Stimulated activated CD4-positive, alpha-beta T cell treated with anti-CD3 and anti-CD28 coated beads, Interleukin-1b, Interleukin-23, amount 100 ng/mL, for 48 hours (primary cell): Measurements from ENCODE around the gene DYNC2LI1.
A peak's percentile ranks its signal among the peaks of the same experiment; 100 is the strongest.
"Not testable (repeated sequence)": the region's sequence is repeated elsewhere in the genome, so short reads cannot be mapped to it uniquely, and the experiment has no call there.

Source experiments
- DNase-seq: peaks from one replicate; pipeline ENCODE4 v3.0.0-alpha.2; 2020

DYNC2LI1 gene

DNA sequence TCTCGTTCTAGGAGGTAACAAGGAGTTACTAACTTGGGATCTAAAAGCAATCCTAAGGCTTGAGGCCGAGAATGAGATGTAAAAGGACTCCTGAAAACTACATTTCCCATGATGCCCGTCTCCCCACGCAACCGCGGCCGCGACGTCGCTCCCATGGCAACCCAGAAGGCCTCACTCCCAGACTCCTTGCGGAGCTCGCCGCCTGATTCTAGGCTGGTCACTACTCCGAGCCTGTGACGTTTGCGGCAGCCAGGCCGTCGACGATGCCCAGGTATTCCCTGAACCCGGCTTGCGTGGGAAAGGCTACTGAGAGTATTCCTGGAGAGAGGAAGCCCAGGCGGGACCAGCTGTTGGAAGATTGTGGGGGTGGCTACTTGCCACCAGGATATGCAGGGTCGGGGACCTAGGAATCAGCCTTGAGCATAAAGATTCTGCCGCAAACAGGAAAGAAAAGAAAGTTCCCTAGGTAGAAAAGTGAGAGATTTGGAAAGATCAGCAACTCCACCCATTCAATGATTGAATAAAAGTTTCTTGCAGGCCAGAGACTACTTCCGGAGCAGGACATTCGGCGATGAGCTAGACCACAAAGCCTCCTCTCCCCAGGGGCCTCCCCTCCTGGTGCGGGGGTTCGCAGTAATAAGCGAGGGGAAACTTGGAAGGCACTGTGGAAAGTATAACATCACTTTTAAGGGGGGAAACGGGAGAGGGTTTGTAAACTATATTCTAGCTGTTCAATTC lies at the start of gene DYNC2LI1:
Gene DYNC2LI1 (plus strand): TSS at position 164 of the 738 bp plus-strand sequence. CDS start 100 bp downstream, at position 264.
- peak; percentile 87 for DNase-seq

DNA sequence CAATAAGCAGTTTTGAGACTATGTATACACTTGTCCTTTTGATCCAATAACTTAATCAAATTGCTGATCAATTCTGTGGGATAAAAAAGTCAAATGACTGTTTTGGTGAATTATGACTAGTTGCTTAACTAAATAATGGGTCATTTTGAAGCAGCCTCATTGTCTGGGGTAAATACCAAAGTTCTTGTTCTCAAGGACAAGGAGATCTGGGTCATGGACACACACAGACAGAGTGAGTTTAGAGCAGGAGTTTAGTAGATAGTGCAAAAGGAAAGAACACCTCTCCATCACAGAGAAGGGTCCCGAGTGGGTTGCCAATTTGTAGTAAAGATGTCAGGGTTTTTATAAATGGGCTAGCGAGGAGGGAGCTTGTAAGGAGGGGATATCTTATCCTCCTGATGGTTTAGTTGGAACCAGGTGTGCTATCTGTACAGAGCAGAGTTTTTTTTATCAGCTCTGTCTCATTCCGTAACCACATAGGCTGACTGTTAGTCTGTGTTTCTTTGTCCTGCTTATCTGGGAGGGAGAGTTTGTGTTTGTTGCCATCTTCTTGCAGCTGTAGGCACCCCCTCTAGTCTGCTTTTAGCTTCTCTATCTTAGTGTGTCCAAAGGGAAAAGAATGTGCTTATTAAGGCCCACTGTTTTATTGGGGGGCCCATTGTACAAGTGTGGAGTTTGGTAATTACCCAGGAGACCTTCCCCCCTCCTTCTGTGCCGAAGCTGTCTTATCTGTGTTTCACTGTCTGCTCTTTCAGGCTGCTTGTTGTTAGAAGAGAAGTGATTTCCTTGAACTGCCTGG lies 48.9 kb upstream of the DYNC2LI1 start:
- DNase-seq: no peak

DNA sequence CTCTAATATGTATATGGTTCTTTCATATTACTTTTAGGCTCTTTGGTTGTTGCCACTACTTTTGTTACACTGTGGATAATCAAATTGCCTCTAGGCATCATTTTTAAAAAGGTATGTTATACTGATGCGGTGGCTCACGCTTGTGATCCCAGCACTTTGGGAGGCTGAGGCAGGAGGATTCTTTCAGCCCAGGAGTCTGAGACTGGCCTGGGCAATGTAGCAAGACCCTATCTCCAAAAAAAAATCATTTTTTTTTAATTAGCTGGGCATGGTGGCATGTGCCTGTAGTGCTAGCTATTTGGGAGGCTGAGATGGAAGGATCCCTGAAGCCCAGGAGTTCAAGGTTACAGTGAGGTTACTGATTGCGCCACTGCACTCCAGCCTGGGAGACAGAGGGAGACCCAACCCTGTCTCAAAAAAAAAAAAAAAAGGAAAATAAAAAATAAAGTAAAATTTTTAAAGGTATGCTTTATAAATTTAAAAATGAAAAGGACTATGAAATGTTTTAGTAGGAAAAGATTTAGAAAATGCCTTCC lies 48.1 kb upstream of the DYNC2LI1 start:
- DNase-seq: no peak

DNA sequence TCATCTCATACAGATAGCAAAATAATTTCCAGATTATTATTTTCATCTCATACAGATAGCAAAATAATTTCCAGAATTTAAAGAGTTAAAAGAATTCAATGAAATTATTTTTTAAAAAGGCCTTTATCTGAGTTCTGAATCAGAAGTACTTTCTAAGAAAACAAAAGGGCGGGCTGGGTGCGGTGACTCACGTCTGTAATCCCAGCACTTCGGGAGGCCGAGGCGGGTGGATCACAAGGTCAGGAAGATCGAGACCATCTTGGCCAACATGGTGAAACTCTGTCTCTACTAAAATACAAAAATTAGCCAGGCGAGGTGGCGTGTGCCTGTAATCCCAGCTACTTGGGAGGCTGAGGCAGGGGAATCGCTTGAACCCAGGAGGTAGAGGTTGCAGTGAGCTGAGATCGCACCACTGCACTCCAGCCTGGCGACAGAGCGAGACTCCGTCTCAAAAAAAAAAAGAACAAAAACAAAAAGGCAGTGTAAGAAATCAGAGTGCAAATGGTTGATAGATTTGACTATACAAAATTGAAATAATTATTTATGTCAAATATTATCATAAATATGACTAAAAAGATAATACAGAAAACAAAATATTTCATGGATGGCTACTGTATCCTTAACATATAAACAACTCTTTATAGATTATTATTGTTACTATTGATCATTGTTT lies 46.7 kb upstream of the DYNC2LI1 start:
- DNase-seq: not testable (repeated sequence)

DNA sequence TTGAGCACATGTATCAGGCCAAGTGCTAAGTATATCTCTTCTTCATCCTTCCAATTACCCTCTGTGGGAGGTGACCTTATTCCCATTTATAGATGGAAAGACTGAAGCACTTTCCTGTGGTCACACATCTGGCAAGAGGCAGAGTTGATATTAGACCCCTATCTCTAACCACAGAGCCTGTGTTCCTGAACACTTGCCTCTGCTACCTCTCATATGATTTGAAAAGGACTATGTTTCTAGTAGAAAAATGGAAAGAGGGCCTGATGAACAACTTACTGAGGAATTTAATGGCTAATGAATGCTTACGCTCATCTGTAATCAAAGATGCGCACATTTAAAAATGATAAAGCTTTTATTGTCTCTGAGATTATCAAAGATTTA lies 46.2 kb upstream of the DYNC2LI1 start:
- DNase-seq: no peak

DNA sequence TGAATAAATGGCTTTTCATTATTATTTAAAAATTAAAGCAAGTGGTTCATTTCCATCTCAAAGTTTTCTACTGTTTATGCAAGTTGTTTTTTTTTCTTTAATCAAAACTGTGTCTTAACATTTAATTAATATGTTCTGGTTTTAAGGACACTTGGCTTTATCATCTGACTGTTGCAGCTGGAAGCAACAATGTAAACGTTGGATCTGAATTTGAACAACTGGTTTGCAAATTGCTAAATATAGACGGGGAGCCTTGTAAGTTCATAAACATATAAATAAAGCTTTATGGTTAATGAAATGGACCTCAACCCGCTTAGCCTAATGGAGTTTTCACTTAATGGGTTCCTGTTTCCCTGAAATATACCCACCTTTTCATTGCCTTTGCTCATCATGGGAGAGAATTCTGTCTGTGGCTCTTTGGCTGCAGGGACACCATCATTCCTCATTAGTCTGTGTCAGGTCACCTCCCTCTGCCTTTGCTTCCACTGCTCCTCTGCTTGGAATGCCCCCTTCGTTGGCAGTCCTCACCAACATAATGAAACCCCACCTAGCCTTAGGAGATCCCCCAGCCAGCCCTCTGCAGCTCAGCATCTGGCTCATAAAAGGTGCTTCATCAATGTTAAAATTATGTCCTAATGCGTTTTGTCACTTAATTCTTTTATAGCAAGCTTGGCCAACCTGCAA lies 44.2 kb upstream of the DYNC2LI1 start:
- no peak for DNase-seq

DNA sequence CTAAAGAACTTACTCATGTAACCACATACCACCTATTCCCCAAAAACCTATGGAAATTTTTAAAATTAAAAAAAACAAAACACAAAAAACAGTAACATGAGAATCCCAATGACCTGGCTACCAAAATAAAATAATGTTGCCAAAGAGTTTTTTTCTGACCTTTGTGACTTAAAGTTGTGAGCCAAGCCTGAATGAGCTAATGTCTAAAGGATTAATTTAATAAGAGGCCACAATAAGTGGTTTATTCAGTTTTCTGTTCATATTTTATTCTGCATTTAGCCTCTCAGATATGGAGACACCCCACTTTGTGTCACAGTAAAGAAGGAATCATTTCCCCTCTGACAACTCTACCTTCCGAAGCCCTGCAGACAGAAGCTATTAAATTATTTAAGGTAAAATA lies 42.6 kb upstream of the DYNC2LI1 start:
- DNase-seq: no peak

DNA sequence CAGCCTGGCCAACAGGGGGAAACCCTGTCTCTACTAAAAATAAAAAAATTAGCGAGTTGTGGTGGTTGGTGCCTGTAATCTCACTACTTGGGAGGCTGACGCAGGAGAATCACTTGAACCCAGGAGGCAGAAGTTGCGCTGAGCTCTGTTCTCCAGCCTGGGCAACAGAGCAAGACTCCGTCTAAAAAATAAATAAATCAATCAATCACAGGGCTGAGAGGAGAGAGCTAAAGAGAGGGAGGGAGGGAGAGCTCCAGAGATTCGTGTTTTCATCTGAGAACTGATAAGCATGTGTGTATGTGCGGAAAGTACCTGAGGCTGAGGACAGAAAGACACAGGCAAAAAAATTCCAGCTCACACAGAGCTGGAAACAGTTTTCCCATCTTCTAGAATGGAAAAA lies 37.2 kb upstream of the DYNC2LI1 start:
- DNase-seq: no peak

DNA sequence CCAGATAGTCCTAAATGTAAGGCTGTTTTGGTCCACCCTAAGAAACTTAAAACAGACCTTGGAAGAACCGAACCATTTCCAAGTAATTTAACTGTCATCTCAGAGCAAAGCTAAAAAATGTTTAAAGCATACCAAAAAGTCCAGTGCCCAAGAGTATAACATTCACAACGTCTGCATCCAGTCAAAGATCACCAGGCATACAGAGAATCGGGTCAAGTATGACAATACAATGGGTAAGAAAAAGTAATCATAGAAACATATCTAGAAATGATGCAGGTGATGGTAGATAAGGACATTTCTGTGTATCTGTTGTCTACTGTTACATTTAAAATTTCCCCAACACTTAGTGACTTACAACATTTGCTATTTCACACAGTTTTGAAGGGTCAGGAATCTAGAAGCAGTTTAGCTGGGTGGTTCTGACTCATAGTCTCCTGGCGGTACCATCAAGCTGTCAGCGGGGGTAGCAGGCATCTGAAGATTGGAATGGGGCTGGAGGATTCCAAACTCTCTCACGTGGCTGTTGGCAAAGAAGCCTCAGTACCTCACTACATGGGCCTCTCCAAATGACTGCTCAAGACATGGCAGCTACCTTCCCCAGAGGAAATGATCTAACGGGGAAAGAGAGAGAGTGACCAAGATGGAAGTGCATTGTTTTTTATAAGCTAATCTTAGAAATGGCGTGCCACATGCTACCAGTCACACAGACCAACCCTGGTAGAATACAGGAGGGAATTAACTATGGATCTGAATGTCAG lies 36.6 kb upstream of the DYNC2LI1 start:
- no peak for DNase-seq

DNA sequence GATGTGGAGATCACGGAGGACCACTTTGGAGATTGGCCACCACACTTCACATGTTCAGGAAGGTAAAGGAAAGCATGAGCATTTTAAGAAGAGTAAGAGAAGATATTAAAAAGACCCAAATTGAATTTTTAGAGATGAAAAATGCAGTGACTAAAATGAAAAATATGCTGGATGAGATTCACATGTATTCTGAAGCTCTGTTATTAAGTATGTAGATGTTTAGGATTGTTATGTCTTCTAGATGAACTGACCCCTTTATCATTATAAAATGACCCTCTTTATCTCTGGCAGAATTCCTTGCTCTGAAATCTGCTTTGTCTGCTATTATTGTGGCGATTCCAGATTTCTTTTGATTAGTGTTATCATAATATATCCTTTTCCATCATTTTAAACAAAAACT lies 36.0 kb upstream of the DYNC2LI1 start:
- DNase-seq: no peak

DNA sequence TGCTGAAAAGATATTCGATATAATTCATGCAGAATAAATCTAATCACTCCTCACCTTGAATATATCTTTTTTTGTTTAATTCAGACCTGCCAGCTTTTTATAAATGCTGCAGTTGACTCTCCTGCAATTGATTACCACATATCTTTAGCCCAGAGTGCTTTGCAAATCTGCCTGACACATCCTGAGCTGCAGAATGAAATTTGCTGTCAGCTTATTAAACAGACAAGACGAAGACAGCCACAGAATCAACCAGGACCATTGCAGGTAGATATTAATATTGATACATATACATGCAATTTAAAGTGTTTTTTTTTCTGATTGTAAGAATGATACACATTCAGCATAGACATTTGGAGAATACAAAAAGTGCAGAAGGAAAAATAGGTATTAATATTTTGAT lies 35.6 kb upstream of the DYNC2LI1 start:
- no peak for DNase-seq

DNA sequence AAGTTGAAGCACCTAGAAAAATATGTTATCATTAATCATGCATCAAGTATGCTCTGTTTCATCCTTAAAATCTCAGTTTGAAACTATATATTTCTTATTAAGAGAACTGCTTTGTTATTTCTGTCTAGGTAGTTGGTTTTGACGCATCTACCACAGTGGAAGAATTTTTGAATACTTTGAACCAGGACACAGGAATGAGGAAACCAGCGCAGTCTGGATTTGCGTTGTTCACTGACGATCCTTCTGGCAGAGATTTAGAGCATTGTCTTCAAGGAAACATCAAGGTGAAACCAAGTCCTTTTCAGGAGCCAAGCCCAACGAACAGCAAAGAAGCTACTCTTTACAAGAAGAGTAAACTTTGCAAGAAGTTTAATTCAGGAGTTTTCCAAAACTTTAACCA lies 30.1 kb upstream of the DYNC2LI1 start:
- DNase-seq: no peak

DNA sequence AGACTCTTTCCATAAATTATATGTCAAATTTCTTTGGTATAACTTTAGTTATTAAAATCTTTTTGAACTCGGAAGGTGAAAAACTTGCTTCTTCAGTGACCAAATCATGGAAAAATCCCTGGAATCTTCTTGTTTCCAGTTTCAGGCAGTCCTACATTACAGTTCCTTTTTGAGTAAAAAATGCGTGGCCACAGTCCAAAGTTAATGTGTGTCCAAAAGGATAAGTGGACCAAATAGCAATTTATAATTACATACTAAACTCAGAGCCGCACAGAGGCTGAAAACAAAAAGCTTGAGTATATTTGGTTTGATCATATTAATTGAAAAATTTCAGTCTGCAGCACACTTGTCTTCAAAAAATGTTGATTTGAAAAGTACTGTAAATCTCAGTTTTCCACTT lies 28.4 kb upstream of the DYNC2LI1 start:
- DNase-seq: no peak

DNA sequence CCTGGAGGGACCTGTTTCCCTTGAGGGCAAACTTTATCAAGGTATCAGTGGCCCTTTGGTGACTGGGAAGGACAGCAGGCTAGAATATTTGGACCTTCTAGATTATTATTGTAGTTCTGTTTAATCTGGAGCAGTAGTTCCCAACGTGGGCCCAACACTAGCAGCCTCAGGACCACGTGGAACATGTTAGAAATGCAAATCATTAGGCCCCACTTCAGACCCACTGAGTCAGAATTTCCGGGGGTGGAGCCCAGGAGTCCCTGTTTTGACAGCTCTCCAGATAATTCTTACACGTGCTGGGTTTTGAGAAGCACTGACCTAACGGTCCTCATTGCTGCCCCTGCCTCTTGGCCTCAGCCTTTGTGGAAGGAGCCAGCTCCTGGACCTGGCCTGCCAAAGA lies 25.5 kb upstream of the DYNC2LI1 start:
- peak; percentile 28 for DNase-seq

DNA sequence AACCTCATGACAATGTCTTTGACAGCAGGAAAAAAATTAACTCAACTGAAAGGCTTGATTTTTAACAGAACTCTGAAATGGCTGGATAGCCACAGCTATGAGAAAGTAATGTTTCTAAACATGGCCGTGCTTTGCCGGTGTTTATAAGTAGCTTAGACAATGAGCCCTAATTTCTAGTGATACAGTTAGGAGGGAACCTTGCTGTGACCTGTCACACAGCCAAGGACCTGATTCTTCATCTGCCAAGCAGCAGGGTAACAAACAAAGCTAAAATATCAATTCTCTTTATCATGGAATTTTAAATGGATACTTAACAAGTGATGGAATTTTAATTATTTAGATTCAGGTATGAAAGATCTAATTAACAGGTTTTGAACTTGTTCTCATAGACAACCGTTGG lies 24.3 kb upstream of the DYNC2LI1 start:
- DNase-seq: no peak

DNA sequence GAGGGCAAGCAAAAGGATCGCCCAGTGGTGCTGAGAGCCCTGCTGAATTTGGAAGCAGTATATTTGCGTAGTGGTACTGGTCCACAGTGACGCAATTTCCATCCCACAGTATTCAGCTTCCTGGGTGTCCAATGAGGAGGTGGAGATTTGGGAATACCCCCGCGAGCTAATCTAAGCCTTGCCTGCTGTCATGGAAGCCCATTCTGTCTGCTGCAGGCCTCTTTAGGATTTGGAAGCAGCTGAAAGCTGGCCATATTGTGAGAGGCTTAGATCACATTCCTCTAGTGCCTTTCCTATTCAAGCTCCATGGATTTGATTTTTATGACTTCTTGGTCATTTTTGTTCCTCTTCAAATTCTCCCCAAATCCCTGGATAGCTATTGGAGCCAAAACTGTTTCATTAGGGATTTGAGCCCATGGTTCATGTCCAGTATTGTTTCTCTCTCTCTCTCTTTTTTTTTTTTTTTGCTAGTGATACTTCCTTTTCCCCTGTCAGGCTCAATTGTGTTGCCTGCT lies 22.3 kb upstream of the DYNC2LI1 start:
- no peak for DNase-seq

DNA sequence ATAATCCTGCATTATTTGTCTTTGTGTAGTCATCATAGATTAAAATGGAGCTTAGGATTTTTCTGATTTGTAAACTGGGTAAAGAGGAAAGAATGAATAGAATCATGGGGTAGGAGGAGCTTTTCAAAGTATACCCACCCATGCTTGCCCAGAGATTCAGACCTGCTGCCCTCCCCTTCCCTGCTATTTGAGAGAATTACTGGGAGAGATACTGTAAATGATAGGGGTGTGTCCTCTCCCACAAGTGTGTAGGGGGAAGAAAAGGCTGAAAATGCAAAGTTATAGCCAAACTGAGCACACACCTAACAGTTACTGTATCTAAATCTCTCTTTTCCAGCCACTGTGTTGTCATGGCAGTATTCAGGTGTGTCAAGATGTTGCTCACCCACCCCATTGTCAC lies 21.5 kb upstream of the DYNC2LI1 start:
- DNase-seq: no peak

DNA sequence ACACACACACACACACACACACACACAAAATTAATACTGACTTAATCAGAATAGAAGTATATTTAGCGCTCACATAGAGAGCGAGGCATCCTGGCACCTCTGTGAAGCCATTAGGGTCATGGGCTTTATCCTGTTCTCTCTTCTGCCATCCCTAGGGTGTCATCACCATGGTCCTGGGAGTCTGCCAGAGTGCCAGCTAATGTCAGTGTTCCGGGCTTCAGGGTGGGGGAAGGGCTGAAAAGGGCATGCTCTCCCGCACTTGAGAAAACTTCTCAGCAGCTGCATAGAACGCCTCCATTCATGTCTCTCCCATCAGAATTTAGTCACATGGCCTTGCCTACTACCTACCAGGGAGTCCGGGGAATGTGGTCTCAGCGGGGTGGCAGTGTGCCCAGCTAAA lies 19.7 kb upstream of the DYNC2LI1 start:
- no peak for DNase-seq

DNA sequence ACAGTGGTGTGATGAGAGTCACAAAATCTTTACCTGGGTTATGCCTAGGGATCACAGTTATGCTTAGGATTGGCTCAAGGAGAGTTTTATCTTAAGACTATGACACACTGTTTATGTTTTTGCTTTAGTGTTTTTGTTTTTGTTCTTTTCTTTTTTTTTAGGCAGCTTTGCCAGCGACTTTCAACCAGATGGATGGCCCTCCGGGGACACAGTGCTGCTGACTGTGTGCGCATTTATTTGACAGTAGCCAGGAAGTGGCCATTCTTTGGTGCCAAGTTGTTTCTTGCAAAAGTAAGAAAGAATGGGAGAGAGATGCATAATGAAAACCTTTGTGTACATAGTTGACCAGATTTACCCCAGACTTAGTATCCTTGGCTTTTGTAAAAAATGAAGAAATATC lies 15.1 kb upstream of the DYNC2LI1 start:
- no peak for DNase-seq

DNA sequence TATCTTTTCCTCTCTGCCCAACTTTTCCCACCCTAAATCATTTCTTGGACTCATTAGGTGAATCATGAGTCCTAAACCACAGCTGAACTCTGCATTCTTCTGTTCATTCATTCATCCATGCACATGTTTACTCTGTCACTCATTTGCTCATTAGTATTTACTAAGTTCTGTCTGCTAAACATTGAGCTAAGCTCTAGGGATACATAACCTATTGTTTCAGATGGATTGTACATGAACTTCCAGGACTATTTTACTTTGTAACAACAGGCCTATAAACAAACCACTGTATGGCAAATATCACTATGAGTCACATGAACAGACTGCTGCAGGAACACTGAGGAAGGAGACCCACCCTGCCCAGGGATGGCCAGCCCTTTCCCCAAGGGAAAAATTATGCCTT lies 14.6 kb upstream of the DYNC2LI1 start:
- no peak for DNase-seq

DNA sequence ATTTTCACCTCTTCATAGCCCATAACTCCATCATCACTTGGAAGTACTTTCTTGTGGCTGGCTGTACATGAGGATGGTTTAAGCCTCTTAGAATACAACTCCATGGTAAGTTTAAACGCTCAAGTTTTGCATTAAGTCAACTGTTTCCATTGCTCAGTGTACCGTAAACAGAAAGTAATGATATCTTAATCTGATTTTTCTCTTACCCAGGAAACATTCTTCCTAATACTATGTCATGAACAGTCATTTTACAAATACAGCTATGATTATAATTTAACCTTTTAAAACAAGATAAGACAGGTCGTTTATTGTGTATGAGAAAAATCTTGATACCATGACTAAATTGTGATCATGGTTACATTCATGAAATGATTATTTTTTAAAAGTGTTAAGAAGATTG lies 11.6 kb upstream of the DYNC2LI1 start:
- no peak for DNase-seq

DNA sequence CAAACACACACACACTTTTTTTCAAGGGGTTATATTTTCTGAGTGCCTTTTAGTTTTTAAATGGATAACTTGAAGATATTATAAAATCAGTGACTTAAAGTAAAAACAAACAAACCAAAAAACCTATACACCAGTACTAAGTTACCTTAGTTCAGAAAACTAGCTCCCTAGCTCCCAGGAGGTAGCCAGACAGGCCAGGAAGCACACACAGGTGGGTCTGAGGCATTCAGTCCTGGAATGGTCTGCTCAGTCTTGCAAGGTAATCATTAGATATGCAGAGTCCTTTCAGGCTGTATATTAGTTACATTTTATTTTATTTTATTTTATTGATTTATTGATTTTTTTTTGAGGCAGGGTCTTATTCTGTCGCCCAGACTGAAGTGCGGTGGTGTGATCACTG lies 10.7 kb upstream of the DYNC2LI1 start:
- DNase-seq: no peak
